Right lobe of liver (tissue), 6 donors: ENCODE data around the gene GPBP1. TPM values are rescaled to one million over a fixed set of nuclear protein-coding genes. Genes with fewer than 3 reads are reported as not detected.
"Not testable (repeated sequence)": the region's sequence is repeated elsewhere in the genome, so short reads cannot be mapped to it uniquely, and the experiment has no call there.

ENCODE experiments used
- ATAC-seq, 4 donors: fragments of 200-7000 bp; cut with Tn5 transposase; one replicate each; pipeline ENCODE4 v1.9.1; 2020; ENCODE audit warnings: mild to moderate bottlenecking in 4 of 4, moderate library complexity in 4 of 4
- DNase-seq, 3 donors: peaks; one replicate each; pipeline ENCODE4 v3.0.0-alpha.2; 2020
- H3K27ac ChIP-seq, 3 donors: fragments of 200-600 bp; one replicate each; pipeline ENCODE4 v1.8.0; 2022
- H3K27me3 ChIP-seq, 2 donors: fragments of 200-600 bp; one replicate each; pipeline ENCODE4 v1.8.0; 2022
- H3K36me3 ChIP-seq, 4 donors: fragments of 200-600 bp; sonication (generic) in 1 of 4; one replicate each; pipeline versions ENCODE4 v1.5.1 to v1.8.0; 2017 to 2022; ENCODE audit warnings: control low read depth in 1 of 4
- H3K4me1 ChIP-seq, 4 donors: fragments of 200-600 bp; sonication (generic) in 1 of 4; one replicate each; pipeline versions ENCODE4 v1.5.1 to v1.8.0; 2017 to 2022; ENCODE audit warnings: control low read depth in 1 of 4
- H3K4me3 ChIP-seq, 3 donors: fragments of 200-600 bp; one replicate each; pipeline ENCODE4 v1.8.0; 2022
- H3K9me3 ChIP-seq, 4 donors: fragments of 200-600 bp; sonication (generic) in 1 of 4; one replicate each; pipeline versions ENCODE4 v1.5.1 to v1.8.0; 2017 to 2022; ENCODE audit warnings: control low read depth in 1 of 4
- POLR2A ChIP-seq: fragments of 450-650 bp; IDR thresholded peaks from one replicate; pipeline ENCODE4 v1.6.1; 2017; ENCODE audit warnings: antibody characterized with exemption, mild to moderate bottlenecking
- WGBS: methylation state at CpG from one replicate; pipeline ENCODE4 v1.1.6; 2018; ENCODE audit warnings: low coverage, low lambda C conversion rate; ENCODE audit not compliant: insufficient coverage; ENCODE audit errors: missing lambda C conversion rate; 5-methylcytosine and 5-hydroxymethylcytosine counted together
- intact Hi-C, 2 donors: fragments of 100-400 bp; cut with DNase I; formaldehyde crosslinking; loops; one replicate each; pipeline versions ENCODE4 v1.11.2 to v1.14.1; 2022
- total RNA-seq, 6 experiments: library from RNA; depleted of rRNA in 2 of 6; stranded (reverse); fragments of >200 nt in 2 of 6; fragmentation: NEBNext Ultra II Directional in 3 of 6; extraction: Animal tissue kit (Norgen Biotek cat#: 25700) in 3 of 6; gene quantifications; one replicate each; pipeline versions ENCODE4 v1.1.0 to v1.2.4, GENCODE V29; 2016 to 2023
- TF ChIP-seq, protein P1 (sequence below), 4 donors: fragments of 200-600 bp in 3 of 4; fragments of 450-650 bp in 1 of 4; IDR thresholded peaks; one replicate each; pipeline versions ENCODE4 v1.5.1 to v1.8.0; 2016 to 2022; ENCODE audit warnings: antibody characterized with exemption in 4 of 4, mild to moderate bottlenecking in 2 of 4
- donor health status: DM: no; HTN: yes; CAD: no.
- donor health status: DM: no; HTN: no; CAD: no.
- donor health status: DM: no; HTN: no; CAD: no.
- donor health status: DM: no; HTN: yes; CAD: no.
- donor health status: DM: no; HTN: yes; CAD: no.

GPBP1 gene
- total RNA-seq, 6 experiments from 2014 or later, result 19.5 to 28.2 (median 24.9) TPM

DNA sequence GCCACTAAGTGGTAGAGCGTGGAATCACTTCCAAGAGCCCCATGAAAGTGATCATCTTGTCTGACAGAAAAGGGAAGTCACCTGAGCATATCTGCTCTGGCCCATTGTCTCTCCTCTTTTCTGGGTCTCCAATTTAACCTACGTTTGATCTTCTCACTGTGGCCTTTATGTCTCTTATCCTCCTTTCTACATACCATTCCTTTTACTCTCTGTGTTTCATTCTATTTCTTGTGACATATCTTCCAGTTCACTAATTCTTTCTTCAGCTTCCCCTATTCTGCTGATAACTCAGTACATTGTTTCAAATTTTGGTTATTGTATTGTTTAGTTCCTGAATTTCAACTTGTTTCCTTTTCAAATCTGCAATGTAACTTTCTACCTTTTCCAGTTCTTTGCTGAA lies 132.5 kb downstream of the GPBP1 start:
- intact Hi-C loops, result loop anchor here (10.0 kb wide), 2 partner anchors 128 to 1158 kb away; partner anchors contain the start of gene PLK2 (in 2 of the 2)
- no peaks in the 10 kb centered on the region for H3K4me1 ChIP-seq
- WGBS, result 100% methylated on average over 1 of the region's 2 CpGs

DNA sequence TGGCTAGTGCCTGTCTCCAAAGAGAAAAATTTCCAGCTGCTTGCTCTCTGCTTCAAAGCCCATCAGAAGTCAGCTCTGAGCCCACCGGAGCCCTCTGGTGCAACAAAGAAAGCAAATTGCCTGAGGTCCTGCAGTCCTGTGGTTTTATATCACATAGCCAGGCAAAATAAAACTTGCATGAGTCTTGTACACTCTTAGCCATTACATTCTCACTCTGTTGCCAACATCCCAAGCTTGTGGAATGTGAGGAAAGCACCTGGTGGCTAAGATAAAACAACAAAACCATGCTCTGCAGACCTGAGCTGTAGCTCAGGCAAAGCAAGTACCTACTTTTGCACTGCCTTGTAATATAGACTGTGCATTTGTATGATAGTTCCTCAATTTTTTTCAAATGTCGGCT lies 133.7 kb downstream of the GPBP1 start:
- Histone ChIP-seq H3K27me3 (no peaks in the 10 kb centered on the region), H3K27ac (no peak overlapping the region), H3K4me1 (no peaks in the 10 kb centered on the region), H3K9me3 (no peaks in the 10 kb centered on the region), H3K36me3 (no peaks in the 10 kb centered on the region), H3K4me3 (no peak overlapping the region)
- DNase-seq (no peak), ATAC-seq (no peak)
- 89% methylated on average over 2 of the region's 2 CpGs for WGBS
- intact Hi-C loops, result loop anchor here (10.0 kb wide), 2 partner anchors 127 to 1157 kb away; partner anchors contain the start of gene PLK2 (in 2 of the 2)
- no peak for TF ChIP-seq POLR2A
- TF ChIP-seq, protein P1, sequence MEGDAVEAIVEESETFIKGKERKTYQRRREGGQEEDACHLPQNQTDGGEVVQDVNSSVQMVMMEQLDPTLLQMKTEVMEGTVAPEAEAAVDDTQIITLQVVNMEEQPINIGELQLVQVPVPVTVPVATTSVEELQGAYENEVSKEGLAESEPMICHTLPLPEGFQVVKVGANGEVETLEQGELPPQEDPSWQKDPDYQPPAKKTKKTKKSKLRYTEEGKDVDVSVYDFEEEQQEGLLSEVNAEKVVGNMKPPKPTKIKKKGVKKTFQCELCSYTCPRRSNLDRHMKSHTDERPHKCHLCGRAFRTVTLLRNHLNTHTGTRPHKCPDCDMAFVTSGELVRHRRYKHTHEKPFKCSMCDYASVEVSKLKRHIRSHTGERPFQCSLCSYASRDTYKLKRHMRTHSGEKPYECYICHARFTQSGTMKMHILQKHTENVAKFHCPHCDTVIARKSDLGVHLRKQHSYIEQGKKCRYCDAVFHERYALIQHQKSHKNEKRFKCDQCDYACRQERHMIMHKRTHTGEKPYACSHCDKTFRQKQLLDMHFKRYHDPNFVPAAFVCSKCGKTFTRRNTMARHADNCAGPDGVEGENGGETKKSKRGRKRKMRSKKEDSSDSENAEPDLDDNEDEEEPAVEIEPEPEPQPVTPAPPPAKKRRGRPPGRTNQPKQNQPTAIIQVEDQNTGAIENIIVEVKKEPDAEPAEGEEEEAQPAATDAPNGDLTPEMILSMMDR (IDR thresholded peaks at IDR 0.05), result no peak

More for the DNA sequence above, 132.5 kb downstream of the GPBP1 start:
- no peak for TF ChIP-seq POLR2A
- TF ChIP-seq, protein P1 (IDR thresholded peaks at IDR 0.05), result no peak
- no peaks in the 10 kb centered on the region for H3K9me3 ChIP-seq
- no peaks in the 10 kb centered on the region for H3K36me3 ChIP-seq
- no peaks in the 10 kb centered on the region for H3K27me3 ChIP-seq
- H3K4me3 ChIP-seq, result no peak overlapping the region
- no peak overlapping the region for H3K27ac ChIP-seq
- no peak for ATAC-seq
- no peak for DNase-seq

DNA sequence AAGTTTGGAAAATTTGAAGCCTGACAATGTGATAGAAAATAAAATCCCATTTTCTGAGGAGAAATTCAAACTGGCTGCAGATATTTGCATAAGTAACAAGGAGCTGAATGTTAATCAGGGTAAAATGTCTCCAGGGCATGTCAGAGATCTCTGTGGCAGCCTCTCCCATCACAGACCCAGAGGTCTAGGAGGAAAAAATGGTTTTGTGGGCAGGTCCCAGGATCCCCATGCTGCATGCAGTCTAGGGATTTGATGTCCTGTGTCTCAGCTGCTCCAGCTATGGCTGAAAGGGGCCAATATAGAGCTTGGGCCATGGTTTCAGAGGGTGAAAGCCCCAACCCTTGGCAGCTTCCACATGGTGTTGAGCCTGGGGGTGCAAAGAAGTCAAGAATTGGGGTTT lies 135.2 kb downstream of the GPBP1 start:
- ATAC-seq, DNase-seq, H3K4me3 ChIP-seq, H3K27me3 ChIP-seq, H3K27ac ChIP-seq, H3K36me3 ChIP-seq, H3K4me1 ChIP-seq, H3K9me3 ChIP-seq: not testable (repeated sequence)
- intact Hi-C loops, result loop anchor here (10.0 kb wide), 2 partner anchors 126 to 1156 kb away; partner anchors contain the start of gene PLK2 (in 2 of the 2)

DNA sequence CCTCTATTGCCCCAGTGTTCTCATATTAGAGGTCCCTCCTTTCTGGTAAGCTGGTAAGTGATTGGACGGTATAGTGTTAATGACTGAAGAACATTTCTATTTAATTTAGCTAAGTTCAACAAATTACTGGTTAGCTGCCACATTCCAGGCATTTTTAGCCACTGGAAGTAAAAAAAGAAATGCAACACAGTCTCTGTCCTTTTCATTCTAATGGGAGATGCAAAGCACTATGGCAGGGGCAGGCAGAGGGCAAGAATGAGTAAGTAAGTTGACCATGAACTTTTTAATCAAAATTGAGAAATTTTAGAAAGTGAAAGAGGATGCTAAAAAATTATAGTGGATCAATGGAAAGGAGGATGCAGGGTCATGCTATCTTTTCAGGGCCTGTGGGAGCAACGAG lies 137.4 kb downstream of the GPBP1 start:
- Histone ChIP-seq H3K4me3 (no peak overlapping the region), H3K27ac (no peak overlapping the region), H3K27me3 (no peaks in the 10 kb centered on the region), H3K36me3 (no peaks in the 10 kb centered on the region), H3K9me3 (no peaks in the 10 kb centered on the region), H3K4me1 (no peaks in the 10 kb centered on the region)
- intact Hi-C loops, result no loop called here
- DNase-seq (no peak), ATAC-seq (no peak)
- TF ChIP-seq, protein P1 (IDR thresholded peaks at IDR 0.05), result no peak
- 61% methylated on average over 2 of the region's 2 CpGs for WGBS

DNA sequence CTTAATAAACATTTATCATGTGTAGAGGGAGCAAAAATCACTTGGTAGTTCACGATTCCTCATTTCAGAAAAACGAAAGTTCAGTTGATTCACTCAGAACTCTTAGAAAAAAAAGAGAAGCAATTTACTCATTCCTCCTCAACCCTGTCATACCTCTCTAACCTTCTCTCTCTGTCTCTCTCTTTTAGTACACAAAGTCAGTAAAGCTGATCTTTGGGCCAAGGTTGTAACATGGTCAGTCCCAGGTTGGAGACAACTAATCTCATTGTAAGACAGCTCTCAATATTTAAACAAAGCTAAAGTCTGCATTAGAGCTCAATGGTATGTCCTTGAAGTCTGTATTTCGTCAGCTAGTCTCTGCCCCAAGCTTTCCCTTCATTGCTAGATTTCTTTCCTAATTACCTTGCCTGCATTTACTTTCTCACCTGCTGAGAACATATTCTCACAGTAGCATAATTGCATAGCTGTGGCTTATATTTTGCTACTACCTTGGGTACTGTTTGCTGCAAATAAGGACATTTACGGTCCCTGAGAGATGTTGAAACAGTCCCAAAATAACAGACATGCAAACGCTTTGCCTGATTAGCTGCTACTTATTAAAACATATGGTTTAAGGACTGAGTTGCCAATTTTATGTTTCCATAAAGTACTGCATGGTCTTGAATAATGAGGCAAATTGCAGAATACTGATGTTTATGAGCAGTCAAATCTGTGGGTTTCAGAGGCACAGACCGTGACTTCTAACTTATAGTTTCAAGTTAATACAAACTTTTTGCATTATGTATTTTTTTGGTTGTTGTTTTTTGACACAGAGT lies 138.3 kb downstream of the GPBP1 start:
- no peaks in the 10 kb centered on the region for H3K27me3 ChIP-seq

More for the DNA sequence above, 138.3 kb downstream of the GPBP1 start:
- Histone ChIP-seq H3K27ac (no peak overlapping the region), H3K36me3 (no peaks in the 10 kb centered on the region), H3K9me3 (no peaks in the 10 kb centered on the region), H3K4me1 (no peaks in the 10 kb centered on the region), H3K4me3 (no peak overlapping the region)
- 71% methylated on average over 6 of the region's 6 CpGs for WGBS
- ATAC-seq, result no peak
- DNase-seq, result no peak
- TF ChIP-seq, protein P1 (IDR thresholded peaks at IDR 0.05), result no peak
- no peak for TF ChIP-seq POLR2A
- intact Hi-C loops, result no loop called here
